HCT116 (cell line): ENCODE data around the gene CLCN1. TPM values are rescaled to one million over a fixed set of nuclear protein-coding genes. Genes with fewer than 3 reads are reported as not detected.
"Not testable (repeated sequence)": the region's sequence is repeated elsewhere in the genome, so short reads cannot be mapped to it uniquely, and the experiment has no call there.

Experiments
- ATAC-seq: fragments of 200-7000 bp; cut with Tn5 transposase; 2 replicates; pipeline ENCODE4 v1.9.1; 2020; ENCODE audit warnings: mild to moderate bottlenecking, moderate library complexity
- BruUV-seq: library from RNA; stranded (reverse); fragments of 400-500 nt; replicated peaks from 2 replicates; lab custom pipeline; 2021; lab: Mats Ljungman, UMichigan
- CTCF ChIA-PET: fragments of 300-600 bp; sonication (Branson Sonifier 250); formaldehyde crosslinking; loops from one replicate; lab custom pipeline; 2021; ENCODE audit warnings: antibody characterized with exemption; lab: Charles Lee
- POLR2A ChIA-PET: fragments of 300-600, 350-600 bp; sonication (Branson Sonifier 250); formaldehyde crosslinking; loops from one replicate; lab custom pipeline; 2021; ENCODE audit warnings: antibody characterized with exemption; lab: Charles Lee
- RAD21 ChIA-PET, 2 experiments: fragments of 300-600 bp; sonication (Branson Sonifier 250); formaldehyde crosslinking; loops; one replicate each; lab custom pipeline; 2023; ENCODE audit warnings: low total read pairs in 2 of 2; ENCODE audit not compliant: uncharacterized antibody in 2 of 2, unreplicated experiment in 2 of 2, low non-redundant PET in 1 of 2; lab: Charles Lee
- DNase-seq: peaks from one replicate; pipeline ENCODE4 v3.0.0-alpha.2; 2010; ENCODE audit warnings: low read depth, low spot score
- H2AFZ ChIP-seq: fragments of 200-600 bp; shearing (Covaris generic), sonication (generic); 2 replicates; pipeline ENCODE4 v1.6.1; 2017; ENCODE audit warnings: low read depth, mixed run types, mixed read lengths, antibody characterized with exemption, low read length; ENCODE audit not compliant: poor library complexity, severe bottlenecking
- H3K27ac ChIP-seq: 2 replicates; pipeline ENCODE4 v1.5.1; 2012; ENCODE audit warnings: low read depth, low read length
- H3K27me3 ChIP-seq: fragments of 200-600 bp; sonication (generic); 2 replicates; pipeline ENCODE4 v1.6.1; 2016; ENCODE audit warnings: mixed run types, low read length, mixed read lengths; ENCODE audit not compliant: insufficient read depth
- H3K36me3 ChIP-seq, 2 experiments: fragments of 200-500 bp in 1 of 2; fragments of 200-600 bp in 1 of 2; sonication (Bioruptor generic) in 1 of 2; sonication (generic) in 1 of 2; 2 replicates each; pipeline versions ENCODE4 v1.5.1 to v1.6.1; 2014 to 2016; ENCODE audit warnings: low read length in 2 of 2, inconsistent platforms in 1 of 2, mixed read lengths in 1 of 2, mixed run types in 1 of 2; ENCODE audit not compliant: insufficient read depth in 2 of 2, control insufficient read depth in 1 of 2
- H3K4me1 ChIP-seq, 2 experiments: fragments of 200-600 bp in 1 of 2; sonication (generic) in 1 of 2; 2 replicates each; pipeline versions ENCODE4 v1.5.1 to v1.6.1; 2012 to 2017; ENCODE audit warnings: low read length in 2 of 2, inconsistent platforms in 1 of 2, mild to moderate bottlenecking in 1 of 2, mixed read lengths in 1 of 2, mixed run types in 1 of 2, moderate library complexity in 1 of 2; ENCODE audit not compliant: insufficient read depth in 2 of 2, control insufficient read depth in 1 of 2
- H3K4me2 ChIP-seq: fragments of 200-600 bp; sonication (generic); 2 replicates; pipeline ENCODE4 v1.6.1; 2017; ENCODE audit warnings: mixed run types, low read length, mixed read lengths
- H3K4me3 ChIP-seq, 2 experiments: fragments of 200-600 bp in 1 of 2; sonication (generic) in 1 of 2; replicated peaks in 1 of 2; 2 replicates each; pipeline ENCODE4 v1.5.1; 2011 to 2016; ENCODE audit warnings: low read length in 2 of 2, control low read depth in 1 of 2, low read depth in 1 of 2, mild to moderate bottlenecking in 1 of 2, mixed read lengths in 1 of 2, mixed run types in 1 of 2
- H3K79me2 ChIP-seq: fragments of 200-600 bp; sonication (generic); 2 replicates; pipeline ENCODE4 v1.6.1; 2017; ENCODE audit warnings: mild to moderate bottlenecking, mixed run types, low read length, moderate library complexity, mixed read lengths; ENCODE audit not compliant: insufficient read depth
- H3K9ac ChIP-seq: fragments of 200-600 bp; sonication (generic); 2 replicates; pipeline ENCODE4 v1.6.1; 2016; ENCODE audit warnings: low read length, mixed read lengths
- H3K9me2 ChIP-seq: fragments of 200-600 bp; sonication (generic), shearing (Covaris generic); 2 replicates; pipeline ENCODE4 v1.6.1; 2017; ENCODE audit warnings: mixed run types, mild to moderate bottlenecking, moderate library complexity; ENCODE audit not compliant: insufficient read depth
- H3K9me3 ChIP-seq, 2 experiments: fragments of 200-500 bp in 1 of 2; fragments of 200-600 bp in 1 of 2; sonication (Bioruptor generic) in 1 of 2; sonication (generic) in 1 of 2; 2 replicates each; pipeline ENCODE4 v1.6.1; 2014 to 2017; ENCODE audit warnings: low read length in 2 of 2, mixed read lengths in 2 of 2, inconsistent platforms in 1 of 2, low read depth in 1 of 2, mild to moderate bottlenecking in 1 of 2, mixed run types in 1 of 2, moderate library complexity in 1 of 2; ENCODE audit not compliant: control insufficient read depth in 1 of 2, insufficient read depth in 1 of 2
- H4K20me1 ChIP-seq: fragments of 200-600 bp; sonication (generic), shearing (Covaris generic); 2 replicates; pipeline ENCODE4 v1.6.1; 2017; ENCODE audit warnings: mixed run types, mild to moderate bottlenecking, moderate library complexity; ENCODE audit not compliant: insufficient read depth
- EZH2 ChIP-seq: fragments of 200-600 bp; sonication (generic); IDR thresholded peaks from 2 replicates; pipeline ENCODE4 v1.6.1; 2017; ENCODE audit warnings: antibody characterized with exemption, mixed run types
- EZH2phosphoT487 ChIP-seq: fragments of 200-600 bp; IDR thresholded peaks from 2 replicates; pipeline ENCODE4 v1.6.1; 2018; ENCODE audit warnings: antibody characterized with exemption, borderline replicate concordance
- POLR2A ChIP-seq: IDR thresholded peaks from 2 replicates; pipeline ENCODE4 v1.7.0; 2011; ENCODE audit warnings: borderline replicate concordance; ENCODE audit not compliant: insufficient read depth, insufficient read length; ENCODE audit errors: extremely low read depth
- YY1 ChIP-seq: IDR thresholded peaks from 2 replicates; pipeline ENCODE4 v1.6.1; 2011; ENCODE audit warnings: low read length, low read depth, moderate library complexity, mild to moderate bottlenecking; ENCODE audit not compliant: insufficient replicate concordance; ENCODE audit errors: extremely low read depth
- ZNF274 ChIP-seq: fragments of 200-500 bp; sonication (Bioruptor generic); IDR thresholded peaks from 2 replicates; pipeline ENCODE4 v1.6.1; 2014; ENCODE audit warnings: mild to moderate bottlenecking, low read depth, low read length, inconsistent platforms
- intact Hi-C: fragments of 100-400 bp; cut with micrococcal nuclease; formaldehyde crosslinking; loops from 2 replicates; pipeline ENCODE4 v1.10.0; 2022
- total RNA-seq: library from RNA; stranded (reverse); gene quantifications from one replicate; pipeline ENCODE4 v1.2.1, GENCODE V29; 2021; ENCODE audit not compliant: unreplicated experiment

The CLCN1 gene
- total RNA-seq, 1 experiment from 2014 or later = 0.47 TPM

DNA sequence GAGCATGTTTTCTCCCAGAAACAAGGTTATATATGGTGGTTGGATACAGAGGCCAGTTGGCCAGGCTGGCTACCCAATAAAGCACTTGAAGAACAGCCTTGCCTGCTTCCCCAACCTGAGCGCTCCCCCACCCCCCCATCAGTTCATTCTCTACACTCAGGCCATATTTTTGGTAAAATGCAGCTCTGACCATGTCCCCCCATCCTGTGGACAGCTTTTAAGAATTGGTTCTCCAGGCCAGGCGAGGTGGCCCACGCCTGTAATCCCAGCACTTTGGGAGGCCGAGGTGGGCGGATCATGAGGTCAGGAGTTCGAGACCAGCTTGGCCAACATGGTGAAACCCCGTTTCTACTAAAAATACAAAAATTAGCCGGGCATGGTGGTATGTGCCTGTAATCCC is 76.5 kb downstream of the CLCN1 start:
- CTCF ChIA-PET, H3K9ac ChIP-seq, ATAC-seq, H3K4me3 ChIP-seq, H2AFZ ChIP-seq, H3K27me3 ChIP-seq, POLR2A ChIA-PET, intact Hi-C loops, DNase-seq, H4K20me1 ChIP-seq, RAD21 ChIA-PET, H3K9me2 ChIP-seq, H3K27ac ChIP-seq, H3K9me3 ChIP-seq, H3K4me1 ChIP-seq, BruUV-seq, H3K4me2 ChIP-seq: not testable (repeated sequence)
- H3K36me3 ChIP-seq = peaks cover 11 to 34% of the 10 kb centered on the region in 2 experiments; a peak in 3 of 4 replicates
- peaks cover 10% of the 10 kb centered on the region; the same call in 1 of the 2 replicates for H3K79me2 ChIP-seq

DNA sequence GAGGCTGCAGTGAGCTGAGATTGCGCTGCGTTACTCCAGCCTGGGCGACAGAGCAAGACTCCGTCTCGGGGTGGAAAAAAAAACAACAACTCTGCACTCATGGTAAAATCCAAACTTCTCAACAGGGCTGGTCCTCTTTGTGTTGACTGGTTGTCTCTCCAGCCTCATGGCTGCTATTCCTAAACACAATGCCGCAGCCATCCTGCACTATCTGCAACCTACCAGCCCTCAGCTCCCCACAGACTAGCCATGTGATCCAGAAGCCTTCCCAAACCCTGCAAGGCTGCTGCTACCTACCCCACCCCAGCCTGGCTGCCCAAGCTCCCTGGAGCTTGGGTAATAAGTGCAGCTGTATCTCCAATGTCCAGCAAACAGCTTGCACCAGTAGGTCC is 77.0 kb downstream of the CLCN1 start:
- Histone ChIP-seq H3K36me3 (peaks cover 12 to 32% of the 10 kb centered on the region in 2 experiments), H3K9me2 (no peaks in the 10 kb centered on the region), H3K9me3 (no peaks in the 10 kb centered on the region), H2AFZ (no peak overlapping the region), H3K4me1 (no peaks in the 10 kb centered on the region), H3K4me3 (no peak overlapping the region), H3K4me2 (no peak overlapping the region), H3K27me3 (no peaks in the 10 kb centered on the region), H3K79me2 (peaks cover 7% of the 10 kb centered on the region; the same call in 1 of the 2 replicates), H4K20me1 (no peaks in the 10 kb centered on the region), H3K9ac (no peak overlapping the region), H3K27ac (no peak overlapping the region)
- DNase-seq (no peak), ATAC-seq (no peak)
- ChIA-PET RAD21 (no interaction called here), CTCF (no interaction called here), POLR2A (no interaction called here)
- intact Hi-C loops = no loop called here
- no peak for TF ChIP-seq YY1
- no peak for TF ChIP-seq EZH2phosphoT487
- no peak for TF ChIP-seq EZH2
- no peak for TF ChIP-seq POLR2A
- no peak for TF ChIP-seq ZNF274
- BruUV-seq = no TSS peak
